NCI-H2171 (cell line): ENCODE data around the gene LBX1.

Experiments
- DNase-seq: peaks from one replicate; lab custom pipeline; 2025; lab: John Stamatoyannopoulos, UW

Gene LBX1

GRCh38 chr10:101224910-101225823, 4.1 kb downstream of the LBX1 start:
- no peak for DNase-seq

- DNase-seq, result no peak
Measured at GRCh38 chr10:101224060-101224909, 5.0 kb downstream of the LBX1 start.

GRCh38 chr10:101223274-101224059, 5.8 kb downstream of the LBX1 start:
- DNase-seq, result no peak

GRCh38 chr10:101222683-101223273, 6.5 kb downstream of the LBX1 start:
- no peak for DNase-seq

- DNase-seq, result no peak
Measured at GRCh38 chr10:101221963-101222531, 7.2 kb downstream of the LBX1 start.

GRCh38 chr10:101221549-101221948, 7.7 kb downstream of the LBX1 start:
- DNase-seq, result no peak

GRCh38 chr10:101219946-101220451, 9.3 kb downstream of the LBX1 start:
- no peak for DNase-seq

- no peak for DNase-seq
Measured at GRCh38 chr10:101219139-101219945, 9.9 kb downstream of the LBX1 start.

- DNase-seq, result no peak
Measured at GRCh38 chr10:101218351-101219138, 10.7 kb downstream of the LBX1 start.

- no peak for DNase-seq
Measured at GRCh38 chr10:101217450-101218281, 11.6 kb downstream of the LBX1 start.

GRCh38 chr10:101217044-101217425, 12.2 kb downstream of the LBX1 start:
- no peak for DNase-seq

- no peak for DNase-seq
Measured at GRCh38 chr10:101216207-101217043, 12.8 kb downstream of the LBX1 start.

- DNase-seq, result no peak
Measured at GRCh38 chr10:101215397-101216206, 13.7 kb downstream of the LBX1 start.

- peak; percentile 53 for DNase-seq
Measured at GRCh38 chr10:101214446-101215396, 14.5 kb downstream of the LBX1 start.

GRCh38 chr10:101208543-101208942, 20.7 kb downstream of the LBX1 start:
- DNase-seq, result no peak

- no peak for DNase-seq
Measured at GRCh38 chr10:101207026-101207425, 22.2 kb downstream of the LBX1 start.
